Karpas-422 (cell line): Measurements from ENCODE around the gene ADAP1. TPM values are rescaled to one million over a fixed set of nuclear protein-coding genes. Genes with fewer than 3 reads are reported as not detected.

ENCODE experiments used
- DNase-seq: peaks from one replicate; pipeline ENCODE4 v3.0.0-alpha.2; 2015
- H2AFZ ChIP-seq: fragments of 200-600 bp; sonication (generic); 2 replicates; pipeline ENCODE4 v1.6.1; 2014; ENCODE audit warnings: antibody characterized with exemption, low read length, mixed read lengths
- H3K27ac ChIP-seq: fragments of 200-600 bp; sonication (generic); 2 replicates; pipeline ENCODE4 v1.5.1; 2014; ENCODE audit warnings: mild to moderate bottlenecking, low read length, moderate library complexity
- H3K27me3 ChIP-seq: fragments of 200-600 bp; sonication (generic); 2 replicates; pipeline ENCODE4 v1.6.1; 2014; ENCODE audit warnings: low read length, mixed read lengths
- H3K36me3 ChIP-seq: fragments of 200-600 bp; sonication (generic); 2 replicates; pipeline ENCODE4 v1.6.1; 2014; ENCODE audit warnings: low read length, mixed read lengths; ENCODE audit not compliant: insufficient read depth
- H3K4me1 ChIP-seq: fragments of 200-600 bp; sonication (generic); 2 replicates; pipeline ENCODE4 v1.6.1; 2014; ENCODE audit warnings: mild to moderate bottlenecking, low read length, mixed read lengths
- H3K4me2 ChIP-seq: fragments of 200-600 bp; sonication (generic); 2 replicates; pipeline ENCODE4 v1.6.1; 2014; ENCODE audit warnings: low read length, low read depth, mild to moderate bottlenecking; ENCODE audit not compliant: poor library complexity, severe bottlenecking
- H3K4me3 ChIP-seq: fragments of 200-600 bp; sonication (generic); 2 replicates; pipeline ENCODE4 v1.5.1; 2014; ENCODE audit warnings: mild to moderate bottlenecking, antibody characterized with exemption, low read length, mixed read lengths
- H3K79me2 ChIP-seq: fragments of 200-600 bp; sonication (generic); 2 replicates; pipeline ENCODE4 v1.6.1; 2014; ENCODE audit warnings: mild to moderate bottlenecking, low read length, mixed read lengths
- H3K9ac ChIP-seq: fragments of 200-600 bp; sonication (generic); 2 replicates; pipeline ENCODE4 v1.6.0; 2014; ENCODE audit warnings: low read length
- H3K9me2 ChIP-seq: fragments of 200-600 bp; sonication (generic), shearing (Covaris generic); replicated peaks from 2 replicates; pipeline ENCODE4 v1.6.0; 2014; ENCODE audit warnings: mild to moderate bottlenecking, low read length, moderate library complexity; ENCODE audit not compliant: insufficient read depth
- H3K9me3 ChIP-seq: fragments of 300-700, 200-600 bp; sonication (generic); 2 replicates; pipeline ENCODE4 v1.6.1; 2014; ENCODE audit warnings: low read length, mixed read lengths
- H4K20me1 ChIP-seq: fragments of 200-600 bp; sonication (generic); 2 replicates; pipeline ENCODE4 v1.6.1; 2014; ENCODE audit warnings: mild to moderate bottlenecking, antibody characterized with exemption, low read length, low read depth; ENCODE audit not compliant: insufficient read depth
- total RNA-seq: library from RNA; depleted of rRNA; stranded (reverse); fragments of >200 nt; shearing (Covaris generic); gene quantifications from 2 replicates; pipeline ENCODE4 v1.2.3, GENCODE V29; 2014; ENCODE audit warnings: low replicate concordance

Gene ADAP1
- total RNA-seq, 1 experiment from 2014 or later: not detected

GRCh38 chr7:903921-904755 lies 50.3 kb downstream of the ADAP1 start:
- H3K4me2 ChIP-seq: no peak overlapping the region
- H3K27me3 ChIP-seq: no peaks in the 10 kb centered on the region
- H3K9me3 ChIP-seq: no peaks in the 10 kb centered on the region
- no peak overlapping the region for H3K4me3 ChIP-seq
- no peak for DNase-seq
- H3K79me2 ChIP-seq: no peaks in the 10 kb centered on the region
- peaks cover 9% of the 10 kb centered on the region; the same call in 1 of the 2 replicates for H4K20me1 ChIP-seq
- H2AFZ ChIP-seq: no peak overlapping the region
- no peaks in the 10 kb centered on the region for H3K36me3 ChIP-seq
- no peak overlapping the region for H3K27ac ChIP-seq
- no peaks in the 10 kb centered on the region for H3K9me2 ChIP-seq
- no peaks in the 10 kb centered on the region for H3K4me1 ChIP-seq
- no peak overlapping the region for H3K9ac ChIP-seq

GRCh38 chr7:902996-903395 lies 51.5 kb downstream of the ADAP1 start:
- Histone ChIP-seq H3K9me2 (no peaks in the 10 kb centered on the region), H3K4me1 (no peaks in the 10 kb centered on the region), H3K4me3 (no peak overlapping the region), H3K9me3 (no peaks in the 10 kb centered on the region), H2AFZ (no peak overlapping the region), H3K4me2 (no peak overlapping the region), H3K36me3 (no peaks in the 10 kb centered on the region), H4K20me1 (peaks cover 9% of the 10 kb centered on the region; the same call in 1 of the 2 replicates), H3K9ac (no peak overlapping the region), H3K27ac (no peak overlapping the region), H3K79me2 (no peaks in the 10 kb centered on the region), H3K27me3 (no peaks in the 10 kb centered on the region)
- DNase-seq: no peak

GRCh38 chr7:901388-902154 lies 52.9 kb downstream of the ADAP1 start:
- Histone ChIP-seq H3K4me1 (no peaks in the 10 kb centered on the region), H3K27ac (no peak overlapping the region), H3K9me3 (no peaks in the 10 kb centered on the region), H3K9ac (no peak overlapping the region), H2AFZ (no peak overlapping the region), H3K4me2 (no peak overlapping the region), H3K27me3 (no peaks in the 10 kb centered on the region), H3K4me3 (no peak overlapping the region), H3K36me3 (no peaks in the 10 kb centered on the region), H4K20me1 (peaks cover 5% of the 10 kb centered on the region; the same call in 1 of the 2 replicates), H3K79me2 (no peaks in the 10 kb centered on the region), H3K9me2 (no peaks in the 10 kb centered on the region)
- DNase-seq: peak; percentile 94

- no peaks in the 10 kb centered on the region; the same call in 1 of the 2 replicates for H3K36me3 ChIP-seq
- H3K27ac ChIP-seq: no peak overlapping the region
- no peaks in the 10 kb centered on the region for H3K9me3 ChIP-seq
- H3K9ac ChIP-seq: no peak overlapping the region
- no peak overlapping the region for H3K4me3 ChIP-seq
- no peaks in the 10 kb centered on the region for H3K4me1 ChIP-seq
- H3K27me3 ChIP-seq: no peaks in the 10 kb centered on the region
- H3K79me2 ChIP-seq: no peaks in the 10 kb centered on the region
- H2AFZ ChIP-seq: no peak overlapping the region
- H3K4me2 ChIP-seq: no peak overlapping the region
- H3K9me2 ChIP-seq: no peaks in the 10 kb centered on the region
- peaks cover 5% of the 10 kb centered on the region; the same call in 1 of the 2 replicates for H4K20me1 ChIP-seq
- no peak for DNase-seq
Observed at GRCh38 chr7:901041-901387, 53.5 kb downstream of the ADAP1 start.

- Histone ChIP-seq H3K27me3 (no peaks in the 10 kb centered on the region), H3K4me2 (no peak overlapping the region), H2AFZ (no peak overlapping the region), H3K9ac (no peak overlapping the region), H4K20me1 (peaks cover 5% of the 10 kb centered on the region; the same call in 1 of the 2 replicates), H3K36me3 (no peaks in the 10 kb centered on the region; the same call in 1 of the 2 replicates), H3K4me1 (no peaks in the 10 kb centered on the region), H3K4me3 (no peak overlapping the region), H3K79me2 (no peaks in the 10 kb centered on the region), H3K27ac (no peak overlapping the region), H3K9me3 (no peaks in the 10 kb centered on the region), H3K9me2 (no peaks in the 10 kb centered on the region)
- DNase-seq: no peak
Observed at GRCh38 chr7:900331-901040, 54.0 kb downstream of the ADAP1 start.

- Histone ChIP-seq H3K4me3 (no peak overlapping the region), H3K9ac (no peak overlapping the region), H3K36me3 (no peaks in the 10 kb centered on the region; the same call in 1 of the 2 replicates), H3K4me2 (no peak overlapping the region), H3K4me1 (no peaks in the 10 kb centered on the region), H4K20me1 (peaks cover 5% of the 10 kb centered on the region; the same call in 1 of the 2 replicates), H2AFZ (no peak overlapping the region), H3K9me3 (no peaks in the 10 kb centered on the region), H3K27me3 (no peaks in the 10 kb centered on the region), H3K9me2 (no peaks in the 10 kb centered on the region), H3K79me2 (no peaks in the 10 kb centered on the region), H3K27ac (no peak overlapping the region)
- DNase-seq: no peak
Observed at GRCh38 chr7:899806-900205, 54.7 kb downstream of the ADAP1 start.

GRCh38 chr7:898855-899681 lies 55.4 kb downstream of the ADAP1 start:
- Histone ChIP-seq H3K79me2 (no peaks in the 10 kb centered on the region), H3K27ac (no peak overlapping the region), H3K4me1 (no peaks in the 10 kb centered on the region), H3K9me2 (no peaks in the 10 kb centered on the region), H3K27me3 (no peaks in the 10 kb centered on the region), H2AFZ (no peak overlapping the region), H3K9me3 (no peaks in the 10 kb centered on the region), H3K36me3 (no peaks in the 10 kb centered on the region; the same call in 1 of the 2 replicates), H3K4me3 (no peak overlapping the region), H4K20me1 (peaks cover 5% of the 10 kb centered on the region; the same call in 1 of the 2 replicates), H3K4me2 (no peak overlapping the region), H3K9ac (no peak overlapping the region)
- no peak for DNase-seq
